Astrocyte of the cerebellum (primary cell): ENCODE data around the gene VPS26B.

ENCODE experiments used
- DNase-seq: peaks from one replicate; pipeline ENCODE4 v3.0.0-alpha.2; 2011; ENCODE audit warnings: low read depth
- H3K4me3 ChIP-seq: 2 replicates; pipeline ENCODE4 v1.5.1; 2011; ENCODE audit warnings: mild to moderate bottlenecking, low read depth, low read length, moderate library complexity
- in situ Hi-C: cut with HindIII; loops from 2 replicates; pipeline ENCODE4 v1.10.0; 2017; ENCODE audit warnings: low sequenced_read_pairs
- TF ChIP-seq, protein P1 (sequence below): IDR thresholded peaks from 2 replicates; pipeline ENCODE4 v1.5.1; 2012; ENCODE audit warnings: low read length, low read depth, moderate library complexity, mild to moderate bottlenecking; ENCODE audit errors: missing control alignments

VPS26B gene

DNA sequence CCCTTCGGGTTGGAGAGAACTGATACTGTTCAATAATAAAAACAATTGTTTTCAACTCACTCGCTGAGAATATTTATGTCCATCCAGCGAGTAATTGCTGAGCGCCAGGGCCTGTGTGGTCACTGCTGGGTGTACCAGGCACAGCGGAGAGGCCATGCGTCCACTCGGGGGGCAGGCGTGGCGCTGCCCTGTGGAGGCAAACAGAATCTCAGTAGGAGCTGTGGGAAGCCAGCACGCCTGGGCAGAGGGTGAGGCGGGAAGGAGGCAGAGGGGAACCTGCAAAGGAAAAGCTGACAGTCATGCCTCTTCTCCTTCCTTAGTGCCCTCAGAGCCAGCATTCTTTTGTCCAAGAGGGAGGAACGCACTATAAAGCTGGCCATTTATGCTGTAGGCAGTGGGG, 63.1 kb downstream of the VPS26B start:
- in situ Hi-C loops, result no loop called here
- H3K4me3 ChIP-seq, result no peak overlapping the region
- TF ChIP-seq, protein P1, sequence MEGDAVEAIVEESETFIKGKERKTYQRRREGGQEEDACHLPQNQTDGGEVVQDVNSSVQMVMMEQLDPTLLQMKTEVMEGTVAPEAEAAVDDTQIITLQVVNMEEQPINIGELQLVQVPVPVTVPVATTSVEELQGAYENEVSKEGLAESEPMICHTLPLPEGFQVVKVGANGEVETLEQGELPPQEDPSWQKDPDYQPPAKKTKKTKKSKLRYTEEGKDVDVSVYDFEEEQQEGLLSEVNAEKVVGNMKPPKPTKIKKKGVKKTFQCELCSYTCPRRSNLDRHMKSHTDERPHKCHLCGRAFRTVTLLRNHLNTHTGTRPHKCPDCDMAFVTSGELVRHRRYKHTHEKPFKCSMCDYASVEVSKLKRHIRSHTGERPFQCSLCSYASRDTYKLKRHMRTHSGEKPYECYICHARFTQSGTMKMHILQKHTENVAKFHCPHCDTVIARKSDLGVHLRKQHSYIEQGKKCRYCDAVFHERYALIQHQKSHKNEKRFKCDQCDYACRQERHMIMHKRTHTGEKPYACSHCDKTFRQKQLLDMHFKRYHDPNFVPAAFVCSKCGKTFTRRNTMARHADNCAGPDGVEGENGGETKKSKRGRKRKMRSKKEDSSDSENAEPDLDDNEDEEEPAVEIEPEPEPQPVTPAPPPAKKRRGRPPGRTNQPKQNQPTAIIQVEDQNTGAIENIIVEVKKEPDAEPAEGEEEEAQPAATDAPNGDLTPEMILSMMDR, result no peak
- DNase-seq, result no peak

DNA sequence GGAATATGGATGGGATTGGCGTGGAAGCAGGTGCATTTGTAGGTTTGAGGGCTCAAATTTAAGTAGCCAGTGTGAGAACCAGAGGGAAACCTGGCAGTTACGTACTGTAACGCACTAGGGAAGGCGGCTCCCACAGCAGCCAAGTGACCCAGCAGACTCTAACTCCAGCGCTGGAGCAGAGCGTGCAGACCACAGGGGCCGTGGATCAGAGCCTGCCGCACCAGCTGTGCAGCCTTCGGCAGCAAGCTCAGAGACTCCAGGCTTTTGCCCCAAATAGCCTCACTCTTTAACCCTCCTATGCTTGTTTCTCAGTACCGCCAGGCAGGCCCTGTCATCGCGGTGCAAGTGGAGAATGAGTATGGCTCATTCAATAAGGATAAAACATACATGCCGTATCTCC, 64.0 kb downstream of the VPS26B start:
- no peak overlapping the region for H3K4me3 ChIP-seq
- no peak for DNase-seq
- in situ Hi-C loops, result no loop called here
- TF ChIP-seq, protein P1, result no peak

DNA sequence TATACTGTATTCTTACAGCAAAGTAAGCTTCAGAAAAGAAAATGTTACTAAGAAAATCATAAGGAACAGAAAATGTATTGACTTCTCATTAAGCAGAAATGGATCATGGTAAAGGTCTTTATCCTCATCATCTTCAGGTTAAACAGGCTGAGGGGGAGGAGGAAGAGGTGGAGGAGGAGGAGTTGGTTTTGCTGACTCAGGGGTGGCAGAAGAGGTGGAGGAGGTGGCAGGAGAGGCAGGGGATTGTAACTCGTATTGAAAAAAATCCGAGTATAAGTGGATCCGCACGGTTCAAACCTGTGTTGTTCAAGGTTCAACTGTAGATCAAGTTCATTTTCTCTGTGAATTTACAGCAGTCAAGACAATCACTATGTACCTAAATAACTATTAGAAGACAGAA, 64.7 kb downstream of the VPS26B start:
- DNase-seq, result no peak
- in situ Hi-C loops, result no loop called here
- H3K4me3 ChIP-seq, result no peak overlapping the region
- TF ChIP-seq, protein P1, result no peak

DNA sequence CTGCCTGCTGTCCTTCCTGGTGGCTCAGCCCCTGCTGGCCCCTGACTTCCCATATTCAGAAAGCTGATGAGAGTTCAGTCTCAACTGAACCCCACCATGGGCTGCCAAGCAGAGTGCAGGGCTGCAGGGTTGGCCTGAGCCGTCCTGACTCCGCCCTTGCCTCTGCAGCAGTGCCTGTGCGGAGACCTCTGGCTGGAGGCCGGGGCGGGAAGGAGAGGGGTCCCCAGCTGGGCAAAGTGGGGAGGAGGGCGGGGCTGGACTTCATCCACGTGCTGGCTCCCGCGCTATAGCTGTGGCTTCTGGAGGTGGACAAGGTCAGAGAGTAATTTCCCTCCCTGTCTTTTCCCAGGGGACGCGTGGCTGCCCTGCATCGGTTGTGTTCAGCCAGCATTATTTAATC, 65.3 kb downstream of the VPS26B start:
- H3K4me3 ChIP-seq, result no peak overlapping the region
- no peak for DNase-seq
- TF ChIP-seq, protein P1, result no peak
- in situ Hi-C loops, result no loop called here

GRCh38 chr11:134290646-134291045, 66.2 kb downstream of the VPS26B start:
- in situ Hi-C loops, result no loop called here
- no peak for DNase-seq
- TF ChIP-seq, protein P1, result no peak
- H3K4me3 ChIP-seq, result no peak overlapping the region

DNA sequence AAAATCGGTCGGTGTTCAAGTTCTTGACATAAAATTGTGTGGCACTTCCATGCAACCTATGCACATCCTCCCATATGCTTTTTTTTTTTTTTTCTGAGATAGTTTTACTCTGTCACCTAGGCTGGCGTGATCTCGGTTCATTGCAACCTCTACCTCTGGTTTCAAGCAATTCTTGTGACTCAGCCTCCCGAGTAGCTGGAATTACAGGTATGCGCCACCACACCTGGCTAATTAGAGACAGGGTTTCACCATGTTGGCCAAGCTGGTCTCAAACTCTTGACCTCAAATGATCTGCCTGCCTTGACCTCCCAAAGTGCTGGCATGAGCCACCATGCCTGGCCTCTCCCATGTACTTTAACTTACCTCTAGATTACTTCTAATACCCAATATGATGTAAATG, 66.7 kb downstream of the VPS26B start:
- in situ Hi-C loops, result no loop called here
- TF ChIP-seq, protein P1, result no peak
- no peak for DNase-seq
- no peak overlapping the region for H3K4me3 ChIP-seq

DNA sequence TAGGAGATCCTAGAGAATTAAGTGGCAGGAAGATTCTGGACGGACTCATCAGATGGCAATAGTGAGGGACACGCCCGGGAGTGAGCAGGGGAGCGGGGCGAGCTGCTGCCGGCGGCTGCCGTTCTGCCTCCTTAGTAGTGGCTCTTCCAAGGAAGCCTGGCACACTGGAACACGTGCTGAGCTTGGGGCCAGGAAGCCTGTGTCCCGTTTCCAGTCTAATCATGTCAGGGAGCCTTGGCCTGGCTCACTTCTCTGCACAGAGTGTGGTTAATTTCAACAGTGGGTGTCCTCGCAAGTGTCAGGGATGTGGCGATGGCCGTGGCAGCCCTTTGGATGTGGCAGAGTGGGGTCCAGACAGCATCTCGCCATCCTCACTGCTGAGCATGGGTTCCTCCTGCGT, 68.2 kb downstream of the VPS26B start:
- no peak overlapping the region for H3K4me3 ChIP-seq
- in situ Hi-C loops, result no loop called here
- TF ChIP-seq, protein P1, result no peak
- no peak for DNase-seq
